H1 (cell line): Measurements from ENCODE around the gene IREB2. TPM values are rescaled to one million over a fixed set of nuclear protein-coding genes. Genes with fewer than 3 reads are reported as not detected.

ENCODE experiments used
- CTCF ChIA-PET: fragments of 300-600 bp; sonication (Branson Sonifier 250); formaldehyde crosslinking; loops from one replicate; lab custom pipeline; 2021; ENCODE audit not compliant: partially characterized antibody; lab: Charles Lee
- POLR2A ChIA-PET: fragments of 300-600 bp; sonication (Branson Sonifier 250); formaldehyde crosslinking; loops from one replicate; lab custom pipeline; 2021; ENCODE audit warnings: inconsistent platforms; ENCODE audit not compliant: partially characterized antibody; lab: Charles Lee
- DNase-seq, 2 experiments: peaks; one replicate each; pipeline versions ENCODE4 v3.0.0 to v3.0.0-alpha.2; 2010 to 2022; ENCODE audit warnings: low spot score in 2 of 2, low read depth in 1 of 2, mixed read lengths in 1 of 2
- FAIRE-seq: peaks from 2 replicates; lab custom pipeline; 2011; peaks lifted over from hg19 to GRCh38; lab: Jason Lieb, UNC
- H2AFZ ChIP-seq: 2 replicates; pipeline ENCODE4 v1.8.1; 2012; ENCODE audit warnings: low read length, inconsistent platforms
- H2AK5ac ChIP-seq: 2 replicates; pipeline ENCODE4 v1.6.1; 2013; ENCODE audit warnings: low read depth, low read length
- H2BK120ac ChIP-seq: replicated peaks from 2 replicates; pipeline ENCODE3; 2013; ENCODE audit warnings: low read depth, low read length, inconsistent platforms
- H2BK12ac ChIP-seq: 2 replicates; pipeline ENCODE4 v1.6.1; 2013; ENCODE audit warnings: low read depth, low read length
- H2BK15ac ChIP-seq: 2 replicates; pipeline ENCODE4 v1.6.1; 2013; ENCODE audit warnings: low read length
- H2BK20ac ChIP-seq: 2 replicates; pipeline ENCODE4 v1.6.1; 2013; ENCODE audit warnings: low read length
- H2BK5ac ChIP-seq: 2 replicates; pipeline ENCODE4 v1.6.1; 2013; ENCODE audit warnings: low read depth, low read length
- H3K14ac ChIP-seq: 2 replicates; pipeline ENCODE4 v1.6.1; 2013; ENCODE audit warnings: inconsistent platforms; ENCODE audit not compliant: insufficient read length
- H3K18ac ChIP-seq: 2 replicates; pipeline ENCODE4 v1.6.1; 2013; ENCODE audit warnings: low read length; ENCODE audit errors: extremely low read depth
- H3K23ac ChIP-seq: 2 replicates; pipeline ENCODE4 v1.6.1; 2013; ENCODE audit warnings: inconsistent platforms; ENCODE audit not compliant: insufficient read length
- H3K23me2 ChIP-seq: 2 replicates; pipeline ENCODE4 v1.6.1; 2013; ENCODE audit warnings: low read depth, low read length
- H3K27ac ChIP-seq: 2 replicates; pipeline ENCODE4 v1.6.1; 2011; ENCODE audit warnings: low read depth, low read length, inconsistent platforms
- H3K27me3 ChIP-seq, 4 experiments: replicated peaks in 1 of 4; 1 replicate in 1 of 4; 2 replicates in 3 of 4; pipeline versions ENCODE4 v1.6.1 to v1.8.1; 2011 to 2013; ENCODE audit warnings: low read length in 3 of 4, mild to moderate bottlenecking in 3 of 4, inconsistent platforms in 2 of 4, mixed read lengths in 2 of 4, moderate library complexity in 1 of 4; ENCODE audit not compliant: control insufficient read depth in 3 of 4, insufficient read depth in 3 of 4; ENCODE audit errors: extremely low read depth in 1 of 4
- H3K36me3 ChIP-seq, 4 experiments: 2 replicates each; pipeline versions ENCODE4 v1.6.1 to v1.8.1; 2011 to 2013; ENCODE audit warnings: mild to moderate bottlenecking in 4 of 4, low read length in 3 of 4, moderate library complexity in 2 of 4, control low read depth in 1 of 4, inconsistent platforms in 1 of 4; ENCODE audit not compliant: insufficient read depth in 4 of 4, control insufficient read depth in 2 of 4
- H3K4ac ChIP-seq: replicated peaks from 2 replicates; pipeline ENCODE3; 2013; ENCODE audit warnings: low read length, low read depth, mixed read lengths, inconsistent platforms; ENCODE audit not compliant: insufficient read length
- H3K4me1 ChIP-seq, 4 experiments: replicated peaks in 1 of 4; 1 replicate in 1 of 4; 2 replicates in 3 of 4; pipeline versions ENCODE4 v1.6.1 to v1.8.1; 2011 to 2013; ENCODE audit warnings: low read length in 3 of 4, inconsistent platforms in 2 of 4, mixed read lengths in 1 of 4; ENCODE audit not compliant: insufficient read depth in 4 of 4, control insufficient read depth in 3 of 4
- H3K4me2 ChIP-seq, 2 experiments: 2 replicates each; pipeline versions ENCODE4 v1.6.1 to v1.8.1; 2011 to 2013; ENCODE audit warnings: low read depth in 2 of 2, low read length in 2 of 2, control low read depth in 1 of 2, inconsistent platforms in 1 of 2, mild to moderate bottlenecking in 1 of 2; ENCODE audit not compliant: insufficient read depth in 1 of 2
- H3K4me3 ChIP-seq, 4 experiments: fragments of 200-600, 300-600 bp in 1 of 4; sonication (generic), shearing (Covaris generic), sonication (Bioruptor Twin) in 1 of 4; 2 replicates each; pipeline versions ENCODE4 v1.5.1 to v1.8.1; 2011 to 2016; ENCODE audit warnings: low read length in 4 of 4, low read depth in 3 of 4, control low read depth in 2 of 4, inconsistent platforms in 2 of 4, mild to moderate bottlenecking in 2 of 4, mixed read lengths in 1 of 4, moderate library complexity in 1 of 4; ENCODE audit not compliant: insufficient read depth in 2 of 4; ENCODE audit errors: extremely low read depth in 1 of 4
- H3K56ac ChIP-seq: replicated peaks from 2 replicates; pipeline ENCODE3; 2013; ENCODE audit warnings: low read depth, mild to moderate bottlenecking, mixed read lengths, low read length, inconsistent platforms; ENCODE audit not compliant: insufficient read length
- H3K79me1 ChIP-seq: 2 replicates; pipeline ENCODE4 v1.6.1; 2013; ENCODE audit warnings: low read depth, low read length, control low read depth
- H3K79me2 ChIP-seq, 2 experiments: 2 replicates each; pipeline versions ENCODE4 v1.6.1 to v1.8.1; 2012 to 2013; ENCODE audit warnings: low read length in 2 of 2, mild to moderate bottlenecking in 2 of 2, inconsistent platforms in 1 of 2; ENCODE audit not compliant: insufficient read depth in 2 of 2, control insufficient read depth in 1 of 2
- H3K9ac ChIP-seq, 4 experiments: replicated peaks in 1 of 4; 1 replicate in 1 of 4; 2 replicates in 3 of 4; pipeline versions ENCODE4 v1.6.1 to v1.8.1; 2011 to 2013; ENCODE audit warnings: low read depth in 3 of 4, low read length in 3 of 4, control low read depth in 2 of 4, mild to moderate bottlenecking in 2 of 4, moderate library complexity in 2 of 4, inconsistent platforms in 1 of 4; ENCODE audit errors: extremely low read depth in 1 of 4
- H3K9me3 ChIP-seq, 2 experiments: 2 replicates each; pipeline versions ENCODE4 v1.6.1 to v1.8.1; 2012 to 2013; ENCODE audit warnings: mild to moderate bottlenecking in 2 of 2, moderate library complexity in 2 of 2, control low read depth in 1 of 2, inconsistent platforms in 1 of 2, low read depth in 1 of 2, low read length in 1 of 2, mixed read lengths in 1 of 2; ENCODE audit not compliant: insufficient read depth in 2 of 2
- H4K20me1 ChIP-seq, 2 experiments: replicated peaks in 1 of 2; 2 replicates each; pipeline versions ENCODE3 to v1.8.1; 2011 to 2013; ENCODE audit warnings: inconsistent platforms in 2 of 2, low read length in 2 of 2, mild to moderate bottlenecking in 1 of 2; ENCODE audit not compliant: insufficient read depth in 2 of 2, control insufficient read depth in 1 of 2
- H4K5ac ChIP-seq: 2 replicates; pipeline ENCODE4 v1.6.1; 2013; ENCODE audit warnings: low read length, low read depth, mixed read lengths, inconsistent platforms; ENCODE audit not compliant: insufficient read length
- H4K8ac ChIP-seq: 2 replicates; pipeline ENCODE4 v1.8.0; 2013; ENCODE audit warnings: mild to moderate bottlenecking, moderate library complexity, low read length, inconsistent platforms; ENCODE audit not compliant: insufficient read depth; ENCODE audit errors: extremely low read depth
- H4K91ac ChIP-seq: replicated peaks from 2 replicates; pipeline ENCODE3; 2013; ENCODE audit warnings: low read length, mixed read lengths, inconsistent platforms; ENCODE audit not compliant: insufficient read length
- CHD1 ChIP-seq: IDR thresholded peaks from 2 replicates; pipeline ENCODE4 v1.6.1; 2012; ENCODE audit warnings: low read depth, low read length, improper control_type of control experiment
- GTF2F1 ChIP-seq: IDR thresholded peaks from 2 replicates; pipeline ENCODE4 v1.6.1; 2012; ENCODE audit warnings: low read depth, low read length, improper control_type of control experiment, borderline replicate concordance
- PHF8 ChIP-seq: fragments of 200-600 bp; sonication (generic); conservative IDR thresholded peaks from 2 replicates; pipeline ENCODE4 v1.7.1; 2012; ENCODE audit warnings: low read depth, mild to moderate bottlenecking, inconsistent platforms, low read length, moderate library complexity
- POLR2A ChIP-seq, 2 experiments: IDR thresholded peaks; 1 replicate in 1 of 2; 2 replicates in 1 of 2; pipeline ENCODE4 v1.6.1; 2011; ENCODE audit warnings: low read depth in 2 of 2, low read length in 2 of 2, mild to moderate bottlenecking in 2 of 2; ENCODE audit errors: control extremely low read depth in 1 of 2
- SRF ChIP-seq: IDR thresholded peaks from 2 replicates; pipeline ENCODE4 v1.6.1; 2011; ENCODE audit warnings: mild to moderate bottlenecking, low read depth, low read length, moderate library complexity
- ZNF274 ChIP-seq: IDR thresholded peaks from 2 replicates; pipeline ENCODE4 v1.7.0; 2012; ENCODE audit warnings: low read length, borderline replicate concordance; ENCODE audit errors: extremely low read depth
- WGBS, 2 experiments: shearing (Covaris generic) in 1 of 2; methylation state at CpG; one replicate each; pipeline versions ENCODE4 v1.1.6 to v1.1.7; 2013 to 2015; ENCODE audit warnings: low lambda C conversion rate in 2 of 2, mixed read lengths in 2 of 2, inconsistent platforms in 1 of 2, low coverage in 1 of 2, missing lambda C conversion rate in 1 of 2; ENCODE audit not compliant: insufficient replicate concordance in 2 of 2, insufficient coverage in 1 of 2, insufficient read length in 1 of 2; ENCODE audit errors: extremely low coverage in 1 of 2, missing lambda C conversion rate in 1 of 2; 5-methylcytosine and 5-hydroxymethylcytosine counted together
- polyA plus RNA-seq, 7 experiments: library from polyadenylated mRNA; depleted of rRNA in 3 of 7; stranded (reverse) in 5 of 7; unstranded in 2 of 7; fragments of >200 nt in 5 of 7; fragments of 200-250 nt in 2 of 7; gene quantifications; 1 replicate in 5 of 7; 2 replicates in 1 of 7; 4 replicates in 1 of 7; pipeline versions ENCODE4 v1.2.1 to v1.2.3, GENCODE V29; 2011 to 2013; ENCODE audit warnings: missing spikeins in 2 of 7, mixed read lengths in 2 of 7
- total RNA-seq: library from RNA; stranded (reverse); fragmentation: NEBNext Ultra II Directional; extraction: Animal tissue kit (Norgen Biotek cat#: 25700); gene quantifications from 2 replicates; pipeline ENCODE4 v1.2.1, GENCODE V29; 2021
- TF ChIP-seq, protein P1 (sequence below), 3 experiments: IDR thresholded peaks; 1 replicate in 2 of 3; 2 replicates in 1 of 3; pipeline versions ENCODE4 v1.5.1 to v1.6.1; 2011; ENCODE audit warnings: low read length in 3 of 3, mild to moderate bottlenecking in 3 of 3, inconsistent platforms in 2 of 3, low read depth in 1 of 3, moderate library complexity in 1 of 3; ENCODE audit not compliant: insufficient read depth in 1 of 3; ENCODE audit errors: control extremely low read depth in 1 of 3
- TF ChIP-seq, protein P2 (sequence below): IDR thresholded peaks from 2 replicates; pipeline ENCODE4 v1.6.1; 2011; ENCODE audit warnings: low read length, improper control_type of control experiment

The IREB2 gene
- total and polyA plus RNA-seq, 2 of the 8 experiments (the other 6 are each of a cell fraction or from before 2014, with no cell fraction given) = 21.0 to 103 TPM

DNA sequence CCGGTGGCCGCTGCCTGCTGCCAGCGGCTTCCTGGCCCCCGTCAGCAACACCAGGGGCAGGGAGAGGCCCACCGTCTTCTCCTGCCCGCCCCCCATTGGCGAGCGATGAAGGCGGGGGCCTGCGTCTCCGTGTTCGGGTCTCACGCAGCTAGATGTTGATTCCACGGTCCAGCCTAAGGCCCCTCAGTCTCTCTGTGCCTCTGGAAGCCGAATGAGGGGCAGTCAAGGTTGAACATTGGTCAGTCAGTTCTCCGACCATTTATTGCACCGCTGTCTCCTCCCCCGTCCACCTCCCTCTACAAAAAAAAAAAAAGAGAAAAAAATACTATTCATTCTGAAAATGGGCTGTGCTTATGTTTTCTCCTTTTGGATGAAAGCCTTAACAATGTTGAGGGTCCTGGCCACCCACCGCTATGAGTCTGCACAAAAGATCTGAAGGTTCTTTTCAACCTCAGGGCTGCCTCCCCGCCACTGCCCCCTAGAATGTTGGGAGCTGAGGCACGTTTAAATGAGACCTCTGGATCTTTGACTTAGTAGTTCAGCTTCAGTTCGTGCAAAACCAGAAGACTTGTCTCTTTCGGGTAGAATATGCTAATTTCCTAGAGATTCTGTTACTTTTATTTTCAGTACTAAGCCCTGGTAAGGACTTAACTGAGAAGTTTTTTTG is 736 bp downstream of the IREB2 start:
- H2AFZ ChIP-seq = no peak overlapping the region
- H2BK5ac ChIP-seq = peak overlapping the region; percentile 90
- no peaks in the 10 kb centered on the region for H3K9me3 ChIP-seq
- CTCF ChIA-PET = interaction anchor here (0.6 to 2.1 kb wide), 11 partner anchors 10 to 301 kb away, joined by 3 to 9 read pairs (median 4); no protein-coding TSS in a partner anchor
- 3% methylated on average over 9 of the region's 23 CpGs; no CpG with 5 or more reads in 1 of the 2 experiments for WGBS, 2 experiments
- DNase-seq (no peak), FAIRE-seq (no peak)
- peak overlapping the region; percentile 15 for H3K4ac ChIP-seq
- no peak overlapping the region for H2BK12ac ChIP-seq
- peak overlapping the region; percentile 96; the same call in 1 of the 2 replicates for H4K8ac ChIP-seq
- no peak overlapping the region for H2BK20ac ChIP-seq
- H3K4me3 ChIP-seq = peak overlapping the region; percentile 77 to 94 (median 88)
- no peak overlapping the region for H2BK15ac ChIP-seq
- POLR2A ChIA-PET = interaction anchor here (0.6 to 5.6 kb wide), 26 partner anchors 11 to 434 kb away, joined by 3 to 51 read pairs (median 5); partner anchors contain the start of genes CRABP1, DNAJA4, MORF4L1 and PSMA4
- peak overlapping the region; percentile 20 for H4K5ac ChIP-seq
- H3K14ac ChIP-seq = no peak overlapping the region
- no peak overlapping the region for H3K23ac ChIP-seq
- peak overlapping the region; percentile 92 for H3K27ac ChIP-seq
- H3K27me3 ChIP-seq = no peaks in the 10 kb centered on the region
- H3K79me1 ChIP-seq = 0 out of 2 replicates have a peak, but pooled peaks cover 3% of the 10 kb centered on the region
- H3K36me3 ChIP-seq = peaks cover 2 to 29% (median 16%) of the 10 kb centered on the region in 4 experiments; a peak in 5 of 8 replicates
- H3K23me2 ChIP-seq = peaks cover 6% of the 10 kb centered on the region; the same call in 1 of the 2 replicates
- no peak overlapping the region for H2BK120ac ChIP-seq
- peak overlapping the region; percentile 92 to 98 (median 95) for H3K9ac ChIP-seq
- H3K4me1 ChIP-seq = no peaks in the 10 kb centered on the region
- peak overlapping the region; percentile 84 for H3K18ac ChIP-seq
- H2AK5ac ChIP-seq = no peak overlapping the region
- peak overlapping the region; percentile 48 to 64 for H3K4me2 ChIP-seq
- peaks cover 2 to 4% of the 10 kb centered on the region in 2 experiments for H4K20me1 ChIP-seq
- H4K91ac ChIP-seq = peak overlapping the region; percentile 30
- peak overlapping the region; percentile 70 for H3K56ac ChIP-seq
- H3K79me2 ChIP-seq = peaks cover 16 to 52% of the 10 kb centered on the region in 2 experiments
- TF ChIP-seq CHD1 = no peak
- TF ChIP-seq, protein P1, sequence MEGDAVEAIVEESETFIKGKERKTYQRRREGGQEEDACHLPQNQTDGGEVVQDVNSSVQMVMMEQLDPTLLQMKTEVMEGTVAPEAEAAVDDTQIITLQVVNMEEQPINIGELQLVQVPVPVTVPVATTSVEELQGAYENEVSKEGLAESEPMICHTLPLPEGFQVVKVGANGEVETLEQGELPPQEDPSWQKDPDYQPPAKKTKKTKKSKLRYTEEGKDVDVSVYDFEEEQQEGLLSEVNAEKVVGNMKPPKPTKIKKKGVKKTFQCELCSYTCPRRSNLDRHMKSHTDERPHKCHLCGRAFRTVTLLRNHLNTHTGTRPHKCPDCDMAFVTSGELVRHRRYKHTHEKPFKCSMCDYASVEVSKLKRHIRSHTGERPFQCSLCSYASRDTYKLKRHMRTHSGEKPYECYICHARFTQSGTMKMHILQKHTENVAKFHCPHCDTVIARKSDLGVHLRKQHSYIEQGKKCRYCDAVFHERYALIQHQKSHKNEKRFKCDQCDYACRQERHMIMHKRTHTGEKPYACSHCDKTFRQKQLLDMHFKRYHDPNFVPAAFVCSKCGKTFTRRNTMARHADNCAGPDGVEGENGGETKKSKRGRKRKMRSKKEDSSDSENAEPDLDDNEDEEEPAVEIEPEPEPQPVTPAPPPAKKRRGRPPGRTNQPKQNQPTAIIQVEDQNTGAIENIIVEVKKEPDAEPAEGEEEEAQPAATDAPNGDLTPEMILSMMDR (IDR thresholded peaks at IDR 0.05; ENCODE audit: control extremely low read depth in 1 of 3, insufficient read depth in 1 of 3, low read depth in 1 of 3, low read length in 3 of 3) = peak in 2 of 3 experiments; percentile 17 to 26; a peak in 3 of 4 replicates
- no peak for TF ChIP-seq ZNF274
- TF ChIP-seq GTF2F1 = no peak
- 0 out of 2 replicates have a peak, but pooled peaks have one; percentile 65 for TF ChIP-seq PHF8
- no peak for TF ChIP-seq SRF
- no peak; a peak in 2 of 3 replicates for TF ChIP-seq POLR2A (IDR thresholded peaks at IDR 0.05; ENCODE audit: control extremely low read depth in 1 of 2, low read depth in 2 of 2, low read length in 2 of 2)
- TF ChIP-seq, protein P2, sequence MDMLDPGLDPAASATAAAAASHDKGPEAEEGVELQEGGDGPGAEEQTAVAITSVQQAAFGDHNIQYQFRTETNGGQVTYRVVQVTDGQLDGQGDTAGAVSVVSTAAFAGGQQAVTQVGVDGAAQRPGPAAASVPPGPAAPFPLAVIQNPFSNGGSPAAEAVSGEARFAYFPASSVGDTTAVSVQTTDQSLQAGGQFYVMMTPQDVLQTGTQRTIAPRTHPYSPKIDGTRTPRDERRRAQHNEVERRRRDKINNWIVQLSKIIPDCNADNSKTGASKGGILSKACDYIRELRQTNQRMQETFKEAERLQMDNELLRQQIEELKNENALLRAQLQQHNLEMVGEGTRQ = no peak
